B cell (primary cell): ENCODE data around the gene THRB. TPM values are rescaled to one million over a fixed set of nuclear protein-coding genes. Genes with fewer than 3 reads are reported as not detected.

Source experiments
- ATAC-seq: fragments of 200-7000 bp; cut with Tn5 transposase; one replicate; pipeline ENCODE4 v1.10.0; 2021; ENCODE audit warnings: low read depth, mild to moderate bottlenecking, moderate number of reproducible peaks, moderate library complexity
- CTCF ChIA-PET: fragments of 350-600 bp; sonication (Branson Sonifier 250); formaldehyde crosslinking; loops from one replicate; lab custom pipeline; 2021; ENCODE audit warnings: antibody characterized with exemption, inconsistent platforms; lab: Charles Lee
- POLR2A ChIA-PET: fragments of 350-600 bp; sonication (Branson Sonifier 250); formaldehyde crosslinking; loops from one replicate; lab custom pipeline; 2021; ENCODE audit warnings: antibody characterized with exemption; lab: Charles Lee
- DNase-seq: peaks from one replicate; pipeline ENCODE4 v3.0.0; 2013
- H2AFZ ChIP-seq: 2 replicates; pipeline ENCODE4 v1.6.1; 2012; ENCODE audit warnings: mild to moderate bottlenecking, low read depth, low read length; ENCODE audit not compliant: insufficient read depth, poor library complexity, severe bottlenecking
- H3K27ac ChIP-seq, 2 donors: 1 replicate in 1 of 2; 2 replicates in 1 of 2; pipeline ENCODE4 v1.5.1; 2012 to 2013; ENCODE audit warnings: low read length in 2 of 2, mild to moderate bottlenecking in 2 of 2, moderate library complexity in 1 of 2
- H3K27me3 ChIP-seq, 4 experiments: fragments of 200-600 bp in 1 of 4; sonication (generic) in 1 of 4; replicated peaks in 1 of 4; 1 replicate in 2 of 4; 2 replicates in 2 of 4; pipeline versions ENCODE4 v1.6.1 to v1.7.0; 2013 to 2016; ENCODE audit warnings: low read length in 3 of 4, mild to moderate bottlenecking in 2 of 4, mixed read lengths in 1 of 4, moderate library complexity in 1 of 4; ENCODE audit not compliant: insufficient read depth in 4 of 4, control insufficient read depth in 3 of 4; ENCODE audit errors: control extremely low read depth in 1 of 4
- H3K36me3 ChIP-seq, 2 experiments: replicated peaks in 1 of 2; 1 replicate in 1 of 2; 2 replicates in 1 of 2; pipeline versions ENCODE4 v1.6.1 to v1.7.1; 2013; ENCODE audit warnings: low read length in 1 of 2; ENCODE audit not compliant: insufficient read depth in 2 of 2, control insufficient read depth in 1 of 2; ENCODE audit errors: control extremely low read depth in 1 of 2, extremely low read depth in 1 of 2
- H3K4me1 ChIP-seq, 2 donors: fragments of 200-600 bp in 1 of 2; sonication (generic) in 1 of 2; 1 replicate in 1 of 2; 2 replicates in 1 of 2; pipeline versions ENCODE4 v1.5.1 to v1.6.1; 2013 to 2017; ENCODE audit warnings: low read length in 2 of 2; ENCODE audit not compliant: control insufficient read depth in 2 of 2, insufficient read depth in 2 of 2
- H3K4me2 ChIP-seq: replicated peaks from 2 replicates; pipeline ENCODE3; 2012; ENCODE audit warnings: mild to moderate bottlenecking, low read depth, low read length; ENCODE audit not compliant: poor library complexity, severe bottlenecking
- H3K4me3 ChIP-seq, 5 experiments: fragments of 200-600 bp in 1 of 5; sonication (generic) in 1 of 5; 1 replicate in 3 of 5; 2 replicates in 2 of 5; pipeline versions ENCODE4 v1.5.1 to v1.7.0; 2011 to 2016; ENCODE audit warnings: low read length in 4 of 5, mild to moderate bottlenecking in 4 of 5, low read depth in 2 of 5, control low read depth in 1 of 5, moderate library complexity in 1 of 5; ENCODE audit not compliant: insufficient read depth in 1 of 5; ENCODE audit errors: control extremely low read depth in 1 of 5, extremely low read depth in 1 of 5
- H3K79me2 ChIP-seq: fragments of 200-600 bp; sonication (generic); one replicate; pipeline ENCODE4 v1.6.0; 2016; ENCODE audit warnings: low read length; ENCODE audit not compliant: control insufficient read depth, insufficient read depth
- H3K9ac ChIP-seq: fragments of 200-600 bp; sonication (generic); 2 replicates; pipeline ENCODE4 v1.6.1; 2017; ENCODE audit warnings: mild to moderate bottlenecking, low read length, moderate library complexity
- H3K9me3 ChIP-seq, 3 donors: one replicate each; pipeline versions ENCODE4 v1.6.1 to v1.7.1; 2013; ENCODE audit warnings: low read length in 2 of 3; ENCODE audit not compliant: control insufficient read depth in 2 of 3, insufficient read depth in 1 of 3; ENCODE audit errors: control extremely low read depth in 1 of 3
- H4K20me1 ChIP-seq: 2 replicates; pipeline ENCODE4 v1.6.0; 2012; ENCODE audit warnings: mild to moderate bottlenecking, low read length; ENCODE audit not compliant: insufficient read depth, control insufficient read depth, poor library complexity, severe bottlenecking
- H3K27ac Mint-ChIP-seq: one replicate; pipeline ENCODE4 v1.8.0; 2021; ENCODE audit warnings: mixed read lengths
- H3K27me3 Mint-ChIP-seq: one replicate; pipeline ENCODE4 v1.8.0; 2021; ENCODE audit warnings: mixed read lengths
- H3K4me1 Mint-ChIP-seq: one replicate; pipeline ENCODE4 v1.8.0; 2021; ENCODE audit warnings: mixed read lengths
- H3K4me3 Mint-ChIP-seq: one replicate; pipeline ENCODE4 v1.8.0; 2021; ENCODE audit warnings: mixed read lengths
- H3K9me3 Mint-ChIP-seq: one replicate; pipeline ENCODE4 v1.8.0; 2022; ENCODE audit warnings: mixed read lengths; ENCODE audit not compliant: insufficient read depth
- EZH2 ChIP-seq: IDR thresholded peaks from 2 replicates; pipeline ENCODE4 v1.6.1; 2012; ENCODE audit warnings: borderline replicate concordance, low read depth, mild to moderate bottlenecking, moderate library complexity, low read length; ENCODE audit not compliant: insufficient read depth, poor library complexity, severe bottlenecking
- WGBS: methylation state at CpG from one replicate; pipeline ENCODE4 v1.1.5; 2013; ENCODE audit warnings: missing lambda C conversion rate; ENCODE audit not compliant: insufficient coverage; 5-methylcytosine and 5-hydroxymethylcytosine counted together
- intact Hi-C: fragments of 100-400 bp; cut with micrococcal nuclease; formaldehyde crosslinking; loops from one replicate; pipeline ENCODE4 v1.10.0; 2022
- polyA plus RNA-seq: library from polyadenylated mRNA; depleted of rRNA; stranded (reverse); fragments of >200 nt; gene quantifications from 2 replicates; pipeline ENCODE4 v1.2.3, GENCODE V29; 2012
- total RNA-seq, 2 donors: library from RNA; stranded (reverse); fragments of 120-200 nt in 1 of 2; gene quantifications; 1 replicate in 1 of 2; 2 replicates in 1 of 2; pipeline versions ENCODE4 v1.2.3 to v1.2.4, GENCODE V29; 2013 to 2022
- TF ChIP-seq, protein P1 (sequence below): fragments of 200-600 bp; IDR thresholded peaks from one replicate; pipeline ENCODE4 v1.8.0; 2022; ENCODE audit warnings: antibody characterized with exemption, mild to moderate bottlenecking

THRB gene
- total and polyA plus RNA-seq, 2 donors (not counting 1 experiment from before 2014, with no cell fraction given), result 0.86 to 1.8 TPM

DNA sequence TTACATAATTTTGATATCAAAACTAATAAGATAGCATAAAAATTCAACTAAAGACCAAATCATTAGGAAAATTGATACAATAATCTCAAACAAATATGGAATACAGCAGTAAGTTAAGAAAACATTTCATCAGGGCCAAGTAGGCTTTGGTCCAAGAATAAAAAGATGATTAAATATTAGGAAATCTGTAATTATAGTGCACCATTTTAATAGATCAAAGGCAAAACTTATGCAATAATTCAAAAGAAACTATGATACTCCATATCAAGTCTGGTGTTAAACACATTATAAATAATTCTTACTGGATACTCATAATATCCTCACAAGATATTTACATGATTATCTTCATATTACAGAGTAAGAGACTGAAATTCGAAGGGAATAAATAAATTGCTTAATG is 51.2 kb downstream of the THRB start:
- H3K36me3 ChIP-seq, result no peaks in the 10 kb centered on the region
- TF ChIP-seq, protein P1, sequence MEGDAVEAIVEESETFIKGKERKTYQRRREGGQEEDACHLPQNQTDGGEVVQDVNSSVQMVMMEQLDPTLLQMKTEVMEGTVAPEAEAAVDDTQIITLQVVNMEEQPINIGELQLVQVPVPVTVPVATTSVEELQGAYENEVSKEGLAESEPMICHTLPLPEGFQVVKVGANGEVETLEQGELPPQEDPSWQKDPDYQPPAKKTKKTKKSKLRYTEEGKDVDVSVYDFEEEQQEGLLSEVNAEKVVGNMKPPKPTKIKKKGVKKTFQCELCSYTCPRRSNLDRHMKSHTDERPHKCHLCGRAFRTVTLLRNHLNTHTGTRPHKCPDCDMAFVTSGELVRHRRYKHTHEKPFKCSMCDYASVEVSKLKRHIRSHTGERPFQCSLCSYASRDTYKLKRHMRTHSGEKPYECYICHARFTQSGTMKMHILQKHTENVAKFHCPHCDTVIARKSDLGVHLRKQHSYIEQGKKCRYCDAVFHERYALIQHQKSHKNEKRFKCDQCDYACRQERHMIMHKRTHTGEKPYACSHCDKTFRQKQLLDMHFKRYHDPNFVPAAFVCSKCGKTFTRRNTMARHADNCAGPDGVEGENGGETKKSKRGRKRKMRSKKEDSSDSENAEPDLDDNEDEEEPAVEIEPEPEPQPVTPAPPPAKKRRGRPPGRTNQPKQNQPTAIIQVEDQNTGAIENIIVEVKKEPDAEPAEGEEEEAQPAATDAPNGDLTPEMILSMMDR, result no peak
- no peak for TF ChIP-seq EZH2
- H3K27ac ChIP-seq, result no peak overlapping the region
- no peak overlapping the region for H3K4me2 ChIP-seq
- H3K9ac ChIP-seq, result no peak overlapping the region
- Mint-ChIP-seq H3K9me3 (no peaks in the 10 kb centered on the region), H3K27me3 (no peaks in the 10 kb centered on the region), H3K4me1 (no peaks in the 10 kb centered on the region), H3K4me3 (no peak overlapping the region), H3K27ac (no peak overlapping the region)
- ChIA-PET CTCF (no interaction called here), POLR2A (no interaction called here)
- no peaks in the 10 kb centered on the region for H3K9me3 ChIP-seq
- DNase-seq (no peak), ATAC-seq (no peak)
- no peaks in the 10 kb centered on the region for H3K4me1 ChIP-seq
- no peaks in the 10 kb centered on the region for H3K79me2 ChIP-seq
- no peak overlapping the region for H3K4me3 ChIP-seq
- no peaks in the 10 kb centered on the region for H4K20me1 ChIP-seq
- intact Hi-C loops, result no loop called here
- WGBS, result no CpG with 5 or more reads among the region's 1 CpG
- H2AFZ ChIP-seq, result no peak overlapping the region
- no peaks in the 10 kb centered on the region for H3K27me3 ChIP-seq

DNA sequence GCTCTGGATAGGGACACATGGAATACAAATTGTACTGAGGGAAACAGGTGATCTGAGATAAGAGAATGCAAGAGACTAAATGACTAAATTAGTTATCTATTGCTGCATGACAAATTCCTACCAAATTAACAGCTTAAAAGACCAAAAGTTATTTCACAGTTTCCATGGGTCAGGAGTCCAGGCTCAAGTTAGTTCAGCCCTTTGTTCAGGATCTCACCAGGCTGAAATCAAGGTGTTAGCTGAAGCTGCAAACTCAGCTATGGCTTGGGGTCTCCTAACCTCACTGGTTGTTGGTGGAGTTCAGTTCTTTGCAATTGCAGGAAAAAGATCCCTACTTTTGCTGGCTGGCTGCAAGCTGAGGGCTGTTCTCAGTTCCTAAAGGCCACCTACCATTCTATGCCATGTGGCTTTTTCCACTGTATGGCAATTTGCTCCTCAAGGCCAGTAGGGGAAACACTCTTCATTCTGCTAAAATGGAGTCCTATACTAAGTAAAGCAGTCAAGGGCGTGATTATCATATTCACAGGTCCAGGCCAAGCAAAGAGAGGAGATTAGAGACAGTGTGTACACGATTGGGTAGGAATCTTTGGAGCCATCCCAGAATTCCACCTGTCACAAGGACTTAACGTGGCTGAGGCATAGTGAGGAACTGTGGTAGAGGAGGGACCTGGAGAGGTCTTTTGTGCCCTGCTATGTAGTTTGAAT is 53.7 kb downstream of the THRB start:
- Mint-ChIP-seq H3K27me3 (peaks cover 3% of the 10 kb centered on the region), H3K4me1 (no peaks in the 10 kb centered on the region), H3K4me3 (no peak overlapping the region), H3K9me3 (no peaks in the 10 kb centered on the region), H3K27ac (no peak overlapping the region)
- Histone ChIP-seq H3K36me3 (no peaks in the 10 kb centered on the region), H3K4me1 (no peaks in the 10 kb centered on the region), H2AFZ (no peak overlapping the region), H3K79me2 (no peaks in the 10 kb centered on the region), H3K27ac (no peak overlapping the region), H3K4me2 (no peak overlapping the region), H3K27me3 (no peaks in the 10 kb centered on the region), H3K9ac (no peak overlapping the region), H4K20me1 (no peaks in the 10 kb centered on the region), H3K9me3 (no peaks in the 10 kb centered on the region), H3K4me3 (no peak overlapping the region)
- POLR2A ChIA-PET, result no interaction called here
- DNase-seq (no peak), ATAC-seq (no peak)
- intact Hi-C loops, result no loop called here
- CTCF ChIA-PET, result no interaction called here
- TF ChIP-seq, protein P1, result no peak
- no peak for TF ChIP-seq EZH2
- 70% methylated on average over 2 of the region's 3 CpGs for WGBS
